GM19438 (cell line): ENCODE results near the gene C20orf202.

Source experiments
- ATAC-seq: cut with Tn5 transposase; IDR thresholded peaks from one replicate; pipeline ENCODE4 v1.9.1; 2021; ENCODE audit warnings: low read depth; ENCODE audit not compliant: unreplicated experiment

The C20orf202 gene

DNA sequence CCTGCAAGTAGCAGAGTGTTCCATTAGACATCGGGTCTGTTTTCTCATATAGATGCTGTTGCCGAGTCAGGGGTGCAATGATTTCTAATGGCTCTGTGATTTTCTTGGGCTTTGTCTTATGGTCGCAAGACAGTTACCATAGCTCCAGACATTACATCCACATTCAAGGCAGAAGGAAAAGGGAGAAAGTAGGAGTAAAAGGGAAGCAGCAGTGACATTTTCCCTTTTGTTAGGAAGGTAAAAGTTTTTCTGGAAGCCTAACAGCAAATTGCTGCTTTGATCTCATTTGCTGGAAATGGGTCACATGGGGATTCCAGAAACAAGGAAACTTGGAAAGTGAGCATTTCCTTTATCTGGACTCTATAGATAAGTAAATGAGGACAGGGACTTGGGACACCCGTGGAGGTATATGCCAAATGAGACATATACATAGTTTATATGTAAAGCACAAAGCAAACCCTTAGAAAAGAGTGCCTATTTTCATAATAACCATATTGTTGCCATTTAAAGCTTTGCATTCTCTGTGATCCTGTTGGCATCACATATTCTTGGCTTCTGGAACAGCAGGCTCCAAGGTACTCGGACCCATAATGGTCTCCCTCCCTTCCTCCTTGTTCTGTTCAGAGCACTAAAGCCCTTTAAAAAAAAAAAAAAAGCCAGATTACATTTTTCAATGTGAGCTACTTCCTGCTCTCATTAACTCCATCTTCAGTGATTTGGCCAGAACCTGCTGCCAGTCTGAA, at the start of gene C20orf202:
TSS of gene C20orf202 (plus strand) at position 693 of the 743 bp plus-strand sequence. CDS start 132 bp downstream, outside the sequence.
- no peak for ATAC-seq

DNA sequence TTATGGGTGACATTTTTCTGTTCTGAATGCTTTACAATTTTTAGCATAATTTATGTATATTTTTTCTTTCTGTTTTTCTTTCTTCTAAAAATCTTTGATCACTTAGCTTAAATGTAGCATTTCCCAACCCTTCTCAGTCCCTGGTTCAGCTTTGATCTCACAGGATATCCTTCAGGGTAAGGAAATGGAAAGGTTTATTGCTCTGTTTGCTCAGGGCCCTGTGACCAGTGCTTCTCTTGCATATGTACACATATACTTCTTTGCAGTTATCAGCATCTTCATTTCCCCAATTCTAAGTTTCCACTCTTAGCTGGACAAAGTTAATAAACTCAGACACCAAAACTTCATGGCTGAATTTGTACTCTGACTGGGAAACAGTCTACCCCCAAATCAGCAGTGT, 49.0 kb upstream of the C20orf202 start:
- ATAC-seq = no peak

DNA sequence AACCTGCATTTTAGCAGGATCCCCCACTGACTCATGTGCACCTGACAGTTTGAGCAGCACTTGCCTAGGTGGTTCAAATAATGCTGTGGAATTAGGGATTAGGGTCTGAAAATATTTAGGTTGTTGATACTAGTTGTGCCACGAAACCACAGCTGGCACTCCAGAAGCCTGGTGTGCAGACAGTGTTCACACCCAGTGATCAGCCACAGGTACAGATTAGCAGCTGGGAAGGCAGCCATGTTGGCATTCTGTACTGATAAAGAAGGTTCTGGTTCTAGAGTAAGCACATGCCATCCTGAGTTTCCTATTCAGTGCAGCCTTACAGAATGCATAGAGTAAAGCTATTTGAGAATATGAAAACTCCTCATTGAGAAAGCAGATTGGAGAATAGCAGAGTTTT, 48.6 kb upstream of the C20orf202 start:
- ATAC-seq = no peak

DNA sequence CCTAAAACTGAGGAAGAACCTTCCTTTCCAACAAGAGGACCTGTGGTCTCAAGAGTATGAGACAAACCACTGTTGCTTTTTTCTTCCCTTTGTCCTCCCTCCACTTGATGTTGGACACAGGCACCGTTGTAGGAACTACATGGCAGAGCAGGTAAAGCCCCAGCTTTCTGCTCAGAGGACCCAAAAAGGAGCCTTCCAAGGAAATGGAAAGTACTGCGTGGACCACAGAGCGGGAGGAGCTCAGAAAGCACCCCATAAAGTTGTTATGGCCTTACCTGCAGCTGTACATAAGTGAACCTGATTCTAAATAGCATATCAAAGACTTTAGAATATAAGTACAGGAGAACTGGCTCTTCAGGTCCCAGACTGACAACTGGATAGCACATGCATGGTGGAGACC, 47.9 kb upstream of the C20orf202 start:
- ATAC-seq = no peak

DNA sequence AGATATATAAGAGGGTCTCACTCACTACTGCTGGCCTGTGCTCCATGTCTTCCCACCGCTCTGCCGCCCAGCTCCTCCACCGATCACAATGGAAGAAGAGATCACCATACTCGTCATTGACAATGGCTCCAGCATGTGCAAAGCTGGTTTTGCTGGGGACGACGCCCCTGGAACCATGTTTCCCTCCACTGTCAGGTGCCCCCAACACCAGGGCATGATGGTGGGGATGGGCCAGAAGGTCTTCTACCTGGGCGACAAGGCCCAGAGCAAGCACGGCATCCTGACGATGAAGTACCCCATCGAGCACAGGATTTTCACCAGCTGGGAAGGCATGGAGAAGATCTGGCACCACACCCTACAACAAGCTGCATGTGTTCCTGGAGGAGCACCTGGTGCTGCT, 42.8 kb upstream of the C20orf202 start:
- ATAC-seq = no peak

DNA sequence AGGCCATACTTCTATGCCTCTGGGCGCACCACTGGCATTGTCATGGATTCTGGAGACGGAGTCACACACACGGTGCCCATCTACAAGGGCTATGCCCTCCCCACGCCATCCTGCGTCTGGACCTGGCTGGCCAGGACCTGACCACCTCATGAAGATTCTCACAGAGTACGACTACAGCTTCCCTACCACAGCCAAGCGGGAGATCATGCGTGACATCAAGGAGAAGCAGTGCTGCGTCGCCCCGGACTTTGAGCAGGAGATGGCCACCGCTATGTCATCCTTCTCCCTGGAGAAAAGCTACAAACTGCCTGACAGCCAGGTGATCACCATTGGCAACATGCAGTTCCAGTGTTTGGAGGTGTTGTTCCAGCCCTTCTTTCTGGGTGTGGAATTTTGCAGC, 42.3 kb upstream of the C20orf202 start:
- no peak for ATAC-seq

DNA sequence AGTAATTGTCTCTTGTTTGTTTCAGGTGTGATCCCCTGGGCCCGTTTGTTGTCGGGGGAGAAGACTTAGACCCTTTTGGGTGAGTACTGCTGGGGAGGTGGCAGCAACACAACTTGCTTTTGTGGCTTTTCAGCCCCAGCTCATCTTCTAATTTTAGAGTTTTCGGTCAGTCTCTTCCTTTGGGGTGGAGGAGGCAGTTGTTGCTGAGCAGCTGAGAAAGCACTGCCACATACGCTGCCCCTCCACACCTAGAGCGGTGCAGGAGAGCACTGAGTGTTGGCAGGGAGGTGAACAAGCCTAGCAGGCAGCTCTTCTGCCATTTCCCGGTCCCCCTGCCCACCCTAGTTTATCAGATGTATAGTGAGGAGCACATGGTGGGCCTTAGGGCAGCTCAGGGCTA, 40.1 kb upstream of the C20orf202 start:
- no peak for ATAC-seq

DNA sequence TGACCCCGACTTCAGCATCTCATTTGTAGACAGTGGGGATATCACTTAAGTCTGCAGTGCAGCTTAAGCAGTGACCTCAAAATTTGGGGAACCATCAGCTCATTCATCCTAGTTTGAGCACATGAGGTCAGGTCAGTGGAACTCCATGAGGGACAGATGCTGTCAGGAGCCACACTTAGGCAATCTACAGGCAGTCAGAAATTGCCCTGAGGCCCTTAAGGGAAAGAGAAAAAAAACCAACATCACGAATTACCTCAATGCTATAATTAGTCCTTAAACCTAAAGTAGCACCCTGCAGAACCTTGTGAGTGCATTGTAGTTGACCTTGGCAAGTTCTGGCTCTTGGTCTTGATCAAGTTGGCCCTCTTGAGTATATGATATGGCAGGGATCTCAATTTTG, 39.6 kb upstream of the C20orf202 start:
- ATAC-seq = no peak

DNA sequence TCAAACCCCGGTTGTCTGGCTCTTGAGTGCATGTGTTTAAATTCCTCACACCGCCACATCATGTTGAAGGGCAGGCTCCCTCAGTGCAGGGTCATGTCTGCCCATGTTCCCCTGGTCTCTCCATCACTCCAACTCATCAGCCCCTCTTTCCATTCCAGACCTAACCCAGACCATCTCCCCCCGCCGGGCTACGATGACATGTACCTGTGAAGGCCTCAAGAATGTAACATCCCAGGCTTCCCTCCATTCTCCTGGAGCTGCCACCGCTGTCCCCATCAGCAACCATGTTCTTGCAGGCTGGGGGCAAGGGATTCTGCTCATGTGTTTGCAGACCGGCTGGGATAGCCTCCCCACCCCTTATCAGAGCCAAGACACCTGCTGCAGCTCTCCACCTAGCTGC, 38.4 kb upstream of the C20orf202 start:
- no peak for ATAC-seq

DNA sequence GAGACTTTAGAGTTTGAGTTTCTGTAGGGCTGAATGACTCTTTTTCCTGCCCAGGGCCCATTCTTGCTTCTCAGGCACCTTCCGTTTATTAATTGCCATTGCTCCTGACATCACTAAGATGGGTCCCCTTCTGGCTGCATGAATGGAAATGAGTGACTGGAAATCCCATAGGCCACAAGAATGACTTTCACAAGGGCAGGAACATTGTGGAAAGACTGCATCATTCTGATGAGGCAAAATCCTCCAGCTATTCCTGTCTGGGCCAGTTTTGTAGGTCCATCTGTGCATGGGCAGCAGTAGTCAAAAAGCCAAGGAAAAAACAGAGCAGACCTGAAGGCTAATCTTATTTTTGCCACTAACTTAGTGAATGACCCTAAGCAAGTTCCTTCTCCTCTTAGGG, 37.7 kb upstream of the C20orf202 start:
- ATAC-seq = no peak

DNA sequence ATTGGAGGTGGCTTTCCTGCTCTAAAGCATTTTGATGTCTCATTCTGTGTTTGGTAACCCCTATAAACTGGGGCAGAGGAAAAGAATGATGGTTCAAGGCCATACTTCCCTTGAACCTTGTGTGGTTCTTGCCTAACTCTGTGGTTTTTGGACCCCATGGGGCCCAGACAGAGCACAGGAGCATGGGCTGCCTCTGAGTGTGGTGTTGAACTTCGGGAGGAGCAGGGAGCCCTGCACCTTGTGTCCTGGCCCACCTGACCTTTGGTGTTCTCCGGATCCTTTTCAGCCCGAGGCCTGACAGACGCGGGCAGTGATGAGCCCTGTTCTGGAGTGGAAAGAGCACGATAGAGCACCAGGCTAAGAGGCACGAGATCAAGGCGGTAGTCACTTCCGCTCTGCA, 37.3 kb upstream of the C20orf202 start:
- ATAC-seq = no peak

DNA sequence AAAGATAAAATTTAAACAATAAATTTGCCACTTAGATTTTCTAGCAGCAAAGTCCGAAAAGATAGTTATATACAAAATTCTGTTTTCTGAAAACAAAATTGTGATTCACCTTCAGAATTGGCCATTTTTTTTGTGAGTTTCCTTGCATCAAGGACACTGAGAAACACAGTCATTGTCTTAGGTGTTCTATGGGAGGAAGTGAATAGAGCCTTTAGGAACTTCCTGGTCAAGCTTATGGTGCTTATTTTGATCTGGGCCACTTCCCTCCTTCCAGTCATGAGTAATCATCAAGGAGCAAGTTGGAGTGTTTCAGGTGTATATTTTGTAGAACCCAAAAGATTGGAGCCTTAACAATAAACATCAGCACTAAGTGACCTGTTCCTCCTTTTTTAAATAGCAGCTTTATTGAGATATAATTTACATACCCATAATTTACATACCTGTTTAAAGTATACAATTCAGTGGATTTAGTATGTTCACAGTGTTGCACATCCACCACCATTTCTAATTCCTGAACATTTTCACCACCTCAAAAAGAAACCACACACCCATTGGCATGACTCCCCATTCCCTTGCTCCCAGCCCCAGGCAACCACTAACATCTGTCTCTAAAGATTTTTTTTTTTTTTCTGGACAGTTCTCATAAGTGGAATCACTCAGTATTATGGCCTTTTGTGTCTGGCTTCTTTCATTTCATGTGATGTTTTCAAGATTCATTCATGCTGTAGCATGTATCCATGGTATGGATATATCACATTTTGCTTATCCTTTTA, 36.1 kb upstream of the C20orf202 start:
- ATAC-seq = no peak

DNA sequence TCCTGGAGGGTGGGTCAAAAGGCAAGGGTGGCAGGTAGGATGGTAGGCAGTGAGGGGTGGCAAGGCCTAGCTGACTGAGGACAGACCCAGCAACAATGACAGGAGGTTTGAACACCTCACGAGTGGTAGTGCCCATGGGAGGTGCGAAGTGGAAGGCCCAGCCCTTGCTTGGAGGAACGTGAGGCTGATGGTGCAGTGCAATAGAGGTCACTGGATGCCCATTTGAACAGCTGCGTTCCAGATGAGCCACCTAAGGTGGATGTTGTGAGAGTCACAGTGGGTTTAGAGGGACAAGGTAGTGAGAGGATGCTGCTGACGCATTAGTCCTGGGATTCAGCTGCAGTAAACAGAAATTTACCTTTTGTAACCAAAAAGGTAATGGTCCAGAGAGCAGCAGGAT, 34.0 kb upstream of the C20orf202 start:
- no peak for ATAC-seq

DNA sequence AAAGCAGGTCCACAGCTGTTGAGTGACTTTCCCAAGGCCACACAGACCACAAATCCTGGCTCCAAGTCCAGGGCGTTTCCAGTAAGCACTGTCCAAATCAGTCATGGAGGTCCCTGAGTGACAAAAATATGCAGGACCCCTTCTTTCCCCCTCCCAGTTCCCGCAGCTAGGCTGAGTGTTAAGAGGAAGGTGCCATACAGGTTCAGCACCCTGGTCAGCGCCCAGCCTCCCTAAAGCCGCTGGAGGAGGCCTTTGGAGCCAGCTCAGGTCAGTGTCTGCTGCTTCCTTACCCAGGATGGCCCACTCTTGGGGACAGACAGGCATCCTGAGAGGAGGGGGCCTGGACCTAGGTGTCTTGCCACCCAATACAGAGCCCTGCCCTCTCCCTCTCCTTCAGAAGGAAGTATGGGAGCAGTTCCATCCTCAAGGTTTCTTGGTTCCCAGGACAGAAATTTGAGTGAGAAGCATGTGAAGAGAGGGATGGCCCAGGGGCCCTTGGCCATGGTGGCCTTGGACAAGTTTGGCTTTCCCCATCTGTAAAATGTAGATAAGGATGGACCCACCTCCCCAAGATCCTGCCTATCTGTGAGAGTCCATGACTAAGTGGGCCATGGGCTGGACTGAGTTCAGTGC, 31.7 kb upstream of the C20orf202 start:
- no peak for ATAC-seq

DNA sequence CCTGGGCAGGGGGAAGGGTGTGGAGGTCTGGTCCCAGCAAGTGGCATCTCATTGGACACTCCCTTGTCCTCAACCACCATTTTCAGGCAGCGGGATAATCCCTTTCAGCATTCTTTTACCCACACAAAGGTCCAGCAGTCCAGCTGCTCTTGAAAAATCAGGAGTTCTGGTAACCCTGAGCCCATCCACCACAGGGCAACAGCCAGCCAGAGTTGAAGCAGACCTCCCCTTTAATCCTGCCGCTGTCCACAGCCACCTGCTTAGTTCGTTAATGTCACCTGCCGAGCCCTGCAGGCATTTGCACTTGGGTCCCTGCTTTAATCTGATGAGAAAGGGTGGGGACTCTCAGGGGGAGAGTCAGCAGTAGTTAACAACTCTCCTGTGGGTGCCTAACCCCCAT, 29.6 kb upstream of the C20orf202 start:
- ATAC-seq = no peak

DNA sequence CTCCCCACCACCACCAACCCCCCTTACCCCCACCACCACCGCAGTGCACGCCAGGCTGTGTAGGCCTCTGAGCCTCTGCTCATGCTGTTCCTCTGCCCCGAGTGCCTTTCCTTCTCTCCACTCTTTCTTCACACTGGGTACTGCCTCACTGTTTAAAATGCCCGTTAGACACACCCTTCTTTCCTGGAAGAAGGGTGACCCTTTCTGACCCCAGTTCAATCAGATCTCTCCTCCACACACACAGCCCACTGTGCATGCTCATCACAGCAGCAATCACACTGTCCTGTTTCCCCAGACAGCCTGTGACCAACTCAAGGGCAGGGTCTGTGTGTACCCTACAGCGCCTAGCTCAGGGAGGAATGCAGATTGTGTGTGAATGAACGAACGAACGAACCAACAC, 28.5 kb upstream of the C20orf202 start:
- ATAC-seq = no peak

DNA sequence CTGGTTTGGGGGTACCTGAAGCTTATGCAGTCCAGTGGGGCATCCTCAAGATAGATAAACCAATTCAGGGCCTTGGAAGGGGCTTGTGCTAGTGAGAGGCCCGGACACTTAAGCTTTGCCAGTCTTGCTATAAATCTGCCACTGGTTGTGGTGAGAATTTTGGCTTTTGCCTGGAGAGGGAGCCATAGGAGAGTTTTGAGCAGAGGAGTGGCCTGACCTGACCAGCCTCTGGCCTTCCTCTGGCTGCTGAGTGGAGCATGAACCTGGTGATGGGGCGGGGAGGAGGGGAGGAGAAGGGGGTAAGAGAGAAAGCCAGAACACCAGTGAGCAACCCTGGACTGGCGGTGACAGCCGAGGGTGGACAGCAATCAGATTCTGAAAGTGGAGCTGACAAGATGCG, 25.6 kb upstream of the C20orf202 start:
- ATAC-seq = no peak

DNA sequence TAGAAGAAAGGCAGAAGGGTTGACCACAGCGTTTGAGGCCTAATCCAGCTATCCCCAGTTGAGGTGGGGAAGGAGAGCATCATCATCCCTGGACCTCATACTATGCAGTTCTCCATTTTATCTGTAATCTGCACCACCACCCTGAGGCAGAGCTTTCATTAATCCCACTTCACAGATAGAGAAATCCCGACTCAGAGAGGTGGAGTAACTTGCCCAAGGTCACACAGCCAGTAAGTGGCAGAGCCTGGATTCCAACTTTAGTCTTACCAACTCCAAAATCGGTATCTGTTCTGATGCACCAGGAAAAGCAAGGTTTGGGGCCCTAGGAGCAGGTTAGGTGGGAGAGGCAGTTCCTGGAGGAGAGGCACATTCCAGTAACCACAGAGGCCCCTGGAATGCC, 25.2 kb upstream of the C20orf202 start:
- no peak for ATAC-seq

DNA sequence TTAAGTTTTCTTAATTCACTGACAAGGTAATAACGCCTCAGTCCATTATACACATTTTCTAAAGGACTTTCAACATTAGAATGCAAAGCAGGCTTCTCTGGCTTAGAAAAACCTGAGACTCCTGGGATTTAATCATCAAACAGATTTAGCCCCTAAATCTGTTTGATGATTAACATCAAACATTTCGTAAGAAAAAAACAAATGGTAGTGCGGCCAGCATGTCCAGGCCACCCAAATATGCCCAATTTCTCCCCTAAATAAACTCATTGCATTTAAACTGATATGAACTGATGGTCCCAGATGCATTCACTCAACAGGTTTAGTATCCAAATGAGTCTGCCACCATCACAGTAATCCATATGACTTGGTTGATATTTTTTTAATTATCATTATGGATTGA, 24.6 kb upstream of the C20orf202 start:
- no peak for ATAC-seq

DNA sequence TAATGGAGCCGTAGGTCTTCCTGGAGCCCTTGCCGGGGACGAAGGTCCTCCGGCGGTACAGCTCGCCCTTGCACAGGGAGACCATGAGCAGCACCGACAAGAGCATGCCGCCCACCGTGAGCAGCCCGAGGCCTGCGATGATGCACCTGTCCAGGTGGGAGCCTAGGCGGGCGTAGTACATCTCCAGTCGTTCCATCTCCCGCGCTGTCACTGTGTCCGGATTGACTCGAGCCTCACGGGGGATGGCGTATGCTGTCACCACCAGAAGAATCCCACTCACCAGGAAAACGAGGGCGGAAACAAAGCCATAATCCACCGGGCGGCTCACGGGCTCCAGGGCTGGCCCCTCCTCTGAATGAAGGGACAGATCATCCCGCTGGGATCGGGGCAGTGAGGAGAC, 22.3 kb upstream of the C20orf202 start:
- ATAC-seq = no peak

DNA sequence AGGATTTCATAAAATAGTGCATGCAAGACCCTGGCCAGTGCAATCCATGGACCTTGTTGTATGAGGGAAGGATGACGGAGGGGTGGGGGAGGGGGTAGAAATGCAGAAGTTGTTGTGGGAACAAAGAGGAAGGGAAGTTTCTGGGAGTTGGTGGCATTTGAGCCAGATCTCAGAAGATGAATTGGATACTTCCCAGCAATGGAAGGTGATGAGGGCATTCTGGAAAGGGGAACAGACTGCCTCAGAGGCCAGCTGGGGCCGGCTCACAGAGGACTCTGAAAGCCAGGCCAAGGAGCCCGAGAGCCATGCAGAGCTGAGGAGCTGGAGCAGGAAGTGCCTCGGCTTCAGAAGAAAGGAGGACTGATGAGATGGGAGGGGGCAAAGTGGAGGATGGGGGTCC, 21.1 kb upstream of the C20orf202 start:
- no peak for ATAC-seq

DNA sequence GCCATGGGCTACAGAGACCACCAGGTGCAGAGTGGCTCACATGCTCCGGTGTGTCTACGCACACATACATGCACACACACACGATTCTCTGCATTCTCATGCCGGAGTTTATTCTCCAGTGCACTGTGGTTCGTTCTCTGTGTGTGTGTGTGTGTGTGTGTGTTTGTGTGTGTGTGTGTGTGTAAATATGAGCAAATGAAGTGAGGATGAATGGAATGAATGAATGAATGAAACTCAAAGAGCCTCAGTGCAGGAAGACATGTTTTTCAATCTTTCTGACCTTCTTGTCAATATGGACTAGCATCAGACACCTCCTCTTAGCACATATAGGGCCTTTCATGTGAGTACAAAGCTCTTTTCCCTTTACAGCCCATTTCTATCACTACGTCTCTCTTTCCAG, 20.1 kb upstream of the C20orf202 start:
- no peak for ATAC-seq
